DMS53 (cell line): ENCODE results near the gene PCK2.
"Not testable (repeated sequence)": the region's sequence is repeated elsewhere in the genome, so short reads cannot be mapped to it uniquely, and the experiment has no call there.

Experiments used
- DNase-seq: peaks from one replicate; lab custom pipeline; 2025; lab: John Stamatoyannopoulos, UW

PCK2 gene

DNA sequence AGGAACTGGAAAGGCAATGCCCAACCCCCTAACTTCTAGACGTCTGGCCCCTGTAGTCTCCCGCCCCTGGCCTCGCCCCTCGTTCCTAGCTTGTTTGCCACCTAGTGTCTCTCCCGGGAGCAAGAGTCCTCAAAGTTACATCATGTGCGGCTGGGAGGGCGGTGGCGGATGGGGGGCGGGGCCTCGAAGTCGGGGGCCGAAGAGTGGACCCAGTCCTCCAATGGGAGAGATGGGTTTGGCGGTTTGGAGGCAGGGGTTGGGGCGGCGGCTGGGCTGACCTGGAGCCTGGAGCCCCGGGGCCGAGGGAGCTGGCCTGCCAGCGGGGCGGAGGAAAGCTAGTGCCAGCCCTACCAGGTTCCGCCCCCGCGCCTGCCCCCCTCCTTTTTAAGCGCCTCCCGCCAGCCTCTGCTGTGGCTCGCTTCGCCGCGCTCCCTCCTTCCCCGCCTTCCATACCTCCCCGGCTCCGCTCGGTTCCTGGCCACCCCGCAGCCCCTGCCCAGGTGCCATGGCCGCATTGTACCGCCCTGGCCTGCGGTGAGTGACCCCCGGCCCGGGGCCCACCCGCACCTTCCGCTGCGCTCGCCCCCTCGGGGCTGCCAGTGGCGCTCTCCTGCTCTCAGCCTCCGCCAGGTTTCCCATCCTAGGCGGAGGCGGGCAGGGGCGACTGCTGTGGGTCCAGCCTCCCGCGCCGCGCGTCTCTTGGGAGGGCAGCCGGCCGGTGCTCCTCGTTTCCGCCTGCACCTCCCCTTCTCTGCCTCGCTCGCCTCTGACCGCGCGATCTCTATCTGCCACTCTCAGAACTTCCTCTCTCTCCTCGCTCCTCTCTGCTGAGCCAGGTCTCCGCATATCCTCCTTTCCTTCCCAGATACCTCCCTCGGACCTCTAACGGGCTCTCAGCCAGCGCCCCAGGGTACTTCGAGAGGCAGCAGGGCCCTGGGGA is at the start of gene PCK2:
Gene PCK2, plus strand, starts transcription at position 411 of the 940 bp plus-strand sequence. Its CDS starts 95 bp downstream, at position 506.
- peak; percentile 88 for DNase-seq

DNA sequence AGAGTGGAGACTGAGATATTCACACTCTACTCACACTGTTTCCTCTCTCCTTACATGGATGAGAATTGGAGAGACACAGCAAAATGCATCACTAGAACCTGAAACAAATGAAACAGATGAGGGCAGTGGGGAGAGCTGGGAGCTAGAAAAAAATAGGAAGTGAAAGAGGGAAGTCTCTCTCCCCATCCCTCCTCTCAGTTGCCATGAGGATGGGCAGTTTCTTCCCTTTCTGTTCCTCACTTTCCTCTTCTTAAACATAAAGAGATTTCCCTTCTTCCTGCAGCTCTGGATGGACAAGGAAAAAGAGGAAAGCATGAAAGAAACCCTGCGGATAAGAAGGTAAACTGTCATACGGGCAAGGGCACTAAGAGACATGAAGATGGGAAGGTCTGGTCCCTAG is 45.1 kb upstream of the PCK2 start:
- not testable (repeated sequence) for DNase-seq

DNA sequence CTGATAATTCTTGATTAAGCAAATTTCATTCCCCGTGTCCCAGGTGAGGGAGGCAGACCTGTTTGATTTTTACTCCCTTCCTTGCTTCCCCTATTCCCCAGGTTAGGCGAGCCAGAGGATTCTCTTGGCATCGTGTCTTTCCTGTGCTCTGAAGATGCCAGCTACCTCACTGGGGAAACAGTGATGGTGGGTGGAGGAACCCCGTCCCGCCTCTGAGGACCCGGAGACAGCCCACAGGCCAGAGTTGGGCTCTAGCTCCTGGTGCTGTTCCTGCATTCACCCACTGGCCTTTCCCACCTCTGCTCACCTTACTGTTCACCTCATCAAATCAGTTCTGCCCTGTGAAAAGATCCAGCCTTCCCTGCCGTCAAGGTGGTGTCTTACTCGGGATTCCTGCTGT is 43.4 kb upstream of the PCK2 start:
- DNase-seq, result not testable (repeated sequence)

DNA sequence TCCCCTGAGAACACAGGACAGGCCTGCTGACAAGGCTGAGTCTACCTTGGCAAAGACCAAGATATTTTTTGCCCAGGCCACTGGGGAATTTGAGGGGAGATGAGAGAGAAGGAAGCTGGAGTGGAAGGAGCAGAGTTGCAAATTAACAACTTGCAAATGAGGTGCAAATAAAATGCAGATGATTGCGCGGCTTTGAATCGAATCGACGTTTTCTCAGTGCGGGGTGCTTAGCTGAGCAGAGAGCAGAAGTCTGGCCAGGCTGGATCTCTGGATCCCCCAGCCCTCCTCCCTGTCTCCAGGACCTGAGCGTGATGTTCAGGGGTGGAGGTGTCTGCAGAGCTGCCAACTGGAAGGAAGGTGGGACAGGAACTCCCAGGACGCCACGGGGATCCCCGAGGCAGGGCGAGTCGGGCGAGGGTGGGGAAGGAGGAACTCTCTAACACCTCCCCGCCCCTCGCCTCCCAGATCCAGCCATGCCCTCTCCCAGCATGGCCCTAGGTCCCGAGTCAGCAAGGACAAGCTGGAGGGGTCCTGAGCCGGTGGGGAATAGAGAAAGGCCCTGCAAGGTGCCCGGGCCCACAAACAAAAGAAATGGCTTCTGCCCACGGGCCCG is 42.8 kb upstream of the PCK2 start:
- DNase-seq, result peak; percentile 52

DNA sequence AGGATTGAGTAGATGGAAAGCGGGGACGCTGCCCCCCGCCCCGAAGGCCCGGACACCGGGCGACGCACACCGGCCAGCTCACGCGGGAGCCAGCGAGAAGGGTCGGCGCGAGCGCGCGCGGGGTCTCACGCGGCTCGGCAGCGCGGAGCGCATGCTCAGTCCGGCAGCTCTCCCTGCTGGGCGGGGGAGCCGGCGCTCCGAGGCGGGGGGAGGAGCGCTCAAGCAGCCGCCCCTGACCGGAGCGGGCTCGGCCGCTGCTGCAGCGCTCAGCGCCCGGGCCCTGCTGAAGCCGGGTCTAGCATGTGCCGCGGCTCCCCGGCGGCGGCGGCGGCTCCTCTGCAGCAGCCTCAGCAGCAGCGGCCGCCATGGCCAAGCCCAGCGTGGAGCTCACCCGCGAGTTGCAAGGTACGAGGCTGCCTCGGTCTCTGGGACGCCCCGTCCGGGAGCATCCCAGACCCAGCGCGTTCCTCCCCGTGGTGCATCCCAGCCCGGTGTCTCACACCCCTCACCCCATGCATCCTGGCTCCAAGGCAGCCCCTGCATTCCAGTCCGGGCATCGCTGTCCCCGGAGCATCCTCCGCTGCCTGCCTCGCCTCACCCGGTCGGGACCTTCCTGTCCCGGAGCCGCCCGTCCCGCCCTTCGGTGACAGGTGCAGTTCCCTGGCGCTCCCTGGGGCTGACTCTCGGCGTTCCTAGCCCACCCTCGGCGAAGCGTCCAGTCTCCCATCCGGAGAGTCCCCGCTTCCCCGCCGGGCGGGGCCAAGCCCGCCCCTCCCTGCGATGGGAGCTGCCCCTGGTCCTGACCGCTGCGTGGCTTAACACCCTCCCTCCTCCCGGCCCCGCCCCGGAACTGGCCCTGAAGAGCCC is 42.1 kb upstream of the PCK2 start, which contains the start of gene CARMIL3:
Gene CARMIL3, plus strand, starts transcription at position 221 of the 867 bp plus-strand sequence. Its CDS starts 145 bp downstream, at position 366.
- DNase-seq, result peak; percentile 81

DNA sequence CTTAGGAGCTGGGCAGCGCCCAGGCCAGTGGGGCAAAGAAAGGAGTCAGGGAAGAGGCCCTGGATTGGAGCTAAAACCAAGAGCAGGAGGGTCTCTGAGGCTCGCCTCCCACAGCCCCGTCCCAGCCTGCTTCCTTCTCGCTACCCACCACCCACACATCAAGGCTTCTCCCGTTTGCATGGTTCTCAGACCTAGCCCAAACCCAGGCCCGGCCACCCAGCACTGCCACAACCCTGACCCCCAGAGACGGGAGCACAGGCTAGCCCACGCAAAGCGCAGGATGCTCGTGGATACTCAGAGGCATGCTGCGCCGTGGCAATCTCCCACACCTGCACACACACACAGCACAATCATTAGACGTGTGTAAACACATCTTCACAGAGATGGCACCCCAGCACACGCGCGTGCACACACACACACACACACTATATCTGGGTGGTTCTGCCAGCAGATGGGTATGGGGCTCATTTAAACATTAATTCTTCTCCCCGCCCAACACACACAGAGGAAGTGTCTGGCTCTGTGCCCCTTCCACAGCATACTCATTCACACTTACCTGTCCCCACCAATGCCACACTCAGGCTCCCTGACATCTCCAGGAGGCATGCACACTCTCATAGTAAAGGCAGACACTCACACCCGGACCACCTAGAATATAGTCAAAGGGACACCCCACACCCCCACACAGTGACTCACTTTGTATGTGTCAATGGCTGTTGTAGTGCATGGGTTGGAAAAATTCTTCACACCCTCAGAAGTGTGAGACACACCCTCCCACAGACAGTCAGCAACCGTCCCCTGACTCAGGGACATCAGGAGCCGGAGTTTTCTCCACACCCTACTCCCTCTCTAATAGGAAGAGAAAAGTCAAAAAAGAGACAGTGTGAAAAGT is 41.2 kb upstream of the PCK2 start:
- DNase-seq, result no peak

DNA sequence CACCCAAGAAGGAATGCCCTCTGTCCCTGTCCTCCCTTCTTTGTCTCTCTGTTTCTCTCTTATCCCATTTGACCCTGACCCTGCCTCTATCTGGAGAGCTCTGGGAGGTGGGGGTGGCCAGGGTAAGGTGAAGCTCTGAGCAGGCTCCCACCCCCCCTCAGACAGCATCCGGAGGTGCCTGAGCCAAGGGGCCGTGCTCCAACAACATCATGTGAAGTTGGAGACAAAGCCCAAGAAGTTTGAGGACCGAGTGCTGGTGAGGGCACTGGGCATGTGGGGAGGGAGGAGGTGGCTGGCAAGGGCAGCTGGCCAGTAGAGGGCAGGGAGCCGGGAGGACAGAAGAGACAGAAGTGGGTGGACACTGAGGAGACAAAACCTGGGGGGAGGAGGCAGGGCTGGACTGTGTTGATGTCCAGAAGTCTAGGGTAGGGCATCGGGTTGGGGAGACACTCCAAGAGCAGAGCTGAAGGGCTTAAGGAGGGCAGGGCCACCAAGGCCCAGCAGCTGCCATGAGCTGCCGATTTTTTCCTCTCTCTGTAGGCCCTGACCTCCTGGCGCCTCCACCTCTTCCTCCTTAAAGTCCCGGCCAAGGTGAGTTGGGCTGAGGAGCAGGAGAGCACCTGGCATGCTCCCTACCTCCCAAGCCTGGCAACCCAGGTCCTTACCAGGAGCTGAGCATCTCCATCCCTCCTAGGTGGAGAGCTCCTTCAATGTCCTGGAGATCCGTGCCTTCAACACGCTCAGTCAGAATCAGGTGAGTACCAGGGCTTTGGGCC is 40.4 kb upstream of the PCK2 start:
- no peak for DNase-seq

DNA sequence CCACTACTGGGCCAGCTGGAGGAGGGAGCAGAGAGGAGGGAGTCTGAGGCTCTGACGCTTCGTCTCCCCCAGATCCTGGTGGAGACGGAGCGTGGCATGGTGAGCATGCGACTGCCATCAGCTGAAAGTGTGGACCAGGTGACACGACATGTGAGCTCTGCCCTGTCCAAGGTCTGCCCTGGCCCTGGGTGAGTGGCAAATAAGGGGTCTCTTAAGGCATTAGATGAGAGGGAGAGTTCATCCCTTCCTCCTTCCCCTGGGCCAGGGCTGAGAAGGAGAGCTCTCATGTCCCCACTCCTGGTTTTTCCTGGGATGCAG is 39.8 kb upstream of the PCK2 start:
- DNase-seq, result no peak

DNA sequence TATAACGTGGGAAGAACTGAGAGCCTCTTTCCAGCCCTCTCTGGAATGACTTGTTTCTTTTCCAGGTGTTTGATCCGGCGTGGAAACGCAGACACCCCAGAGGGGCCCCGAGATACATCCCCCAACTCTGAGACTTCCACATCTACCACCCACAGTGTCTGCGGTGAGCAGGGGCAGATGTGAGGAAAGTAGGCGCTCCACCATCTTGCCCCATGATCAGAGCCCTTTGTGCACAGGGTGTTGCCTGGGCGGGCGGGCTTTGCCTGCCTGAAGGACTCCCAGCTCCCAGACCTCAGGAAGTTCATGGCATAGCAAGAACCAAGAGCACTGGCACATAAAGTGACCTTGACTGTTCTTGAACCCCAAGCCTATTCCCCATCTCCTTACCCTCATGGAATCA is 39.5 kb upstream of the PCK2 start:
- DNase-seq, result no peak

DNA sequence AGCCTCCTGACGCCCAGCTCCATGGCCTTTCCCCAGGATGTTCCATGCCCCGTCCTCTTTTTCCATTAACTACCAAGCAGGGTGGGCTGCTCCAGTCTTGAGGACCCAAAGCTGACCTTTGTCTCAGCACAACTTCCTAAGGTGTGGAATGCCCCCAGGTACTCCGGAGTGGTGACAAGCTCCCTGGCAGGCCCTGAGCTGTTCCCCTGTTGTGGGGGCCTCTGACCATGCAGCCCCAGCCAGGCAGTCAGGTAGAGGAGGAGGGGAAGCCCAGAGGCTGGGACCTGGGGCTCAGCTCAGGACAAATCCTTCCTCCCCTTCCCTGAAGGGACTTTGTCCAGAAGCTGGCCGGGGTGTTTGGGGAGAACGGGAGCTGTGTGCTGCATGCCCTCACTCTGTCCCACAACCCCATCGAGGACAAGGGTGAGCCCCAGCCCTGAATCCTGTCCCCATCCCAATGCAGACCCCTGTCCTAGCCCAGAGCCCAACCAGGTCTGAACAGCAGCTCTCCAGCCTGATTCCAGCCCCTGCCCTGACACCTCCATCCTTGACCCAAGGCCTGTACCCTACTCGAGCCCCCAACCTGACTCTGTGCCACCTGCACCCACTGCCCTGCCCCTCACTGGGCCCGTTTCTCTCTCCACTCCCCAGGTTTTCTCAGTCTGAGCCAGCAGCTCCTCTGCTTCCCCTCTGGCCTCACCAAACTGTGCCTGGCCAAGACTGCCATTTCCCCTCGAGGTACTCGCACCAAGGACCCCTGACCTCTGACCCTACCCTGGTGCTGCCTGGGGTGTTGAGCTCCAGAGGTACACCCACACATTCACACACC is 37.9 kb upstream of the PCK2 start:
- DNase-seq, result no peak

DNA sequence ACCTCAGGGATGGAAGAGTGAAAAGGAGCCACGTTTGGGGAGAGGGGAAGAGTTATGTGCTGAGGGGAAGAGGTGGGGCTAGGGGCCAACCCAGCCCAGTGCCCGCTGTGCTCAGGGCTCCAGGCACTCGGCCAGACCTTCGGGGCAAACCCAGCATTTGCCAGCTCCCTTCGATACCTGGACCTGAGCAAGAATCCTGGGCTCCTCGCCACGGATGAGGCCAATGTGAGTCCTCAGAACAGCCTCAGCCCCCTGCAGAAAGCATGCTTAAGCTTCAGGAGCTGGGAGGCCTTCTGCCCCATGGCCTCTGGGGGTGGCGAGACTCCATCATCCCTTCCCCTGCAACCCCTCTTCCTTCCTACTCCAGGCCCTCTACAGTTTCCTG is 37.3 kb upstream of the PCK2 start:
- DNase-seq, result no peak

DNA sequence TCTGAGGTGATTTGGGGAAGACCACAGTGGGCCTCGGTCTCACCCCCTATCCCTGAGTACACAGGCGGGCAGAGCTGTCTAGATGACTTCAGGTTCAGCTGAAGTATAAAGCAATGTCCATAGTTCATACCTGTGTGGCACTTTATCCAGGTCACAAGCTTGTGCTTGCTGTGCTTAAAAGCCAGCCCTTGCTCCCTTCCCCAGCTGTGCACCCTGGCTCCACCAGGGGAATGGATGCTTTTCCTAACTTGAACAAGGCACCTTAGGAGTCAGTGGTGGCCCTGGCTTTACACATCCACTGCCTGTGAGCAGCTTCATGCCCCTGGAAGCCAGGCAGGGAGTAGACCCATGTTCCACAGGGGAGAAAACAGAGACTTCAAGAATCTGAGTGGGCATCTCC is 36.8 kb upstream of the PCK2 start:
- no peak for DNase-seq

DNA sequence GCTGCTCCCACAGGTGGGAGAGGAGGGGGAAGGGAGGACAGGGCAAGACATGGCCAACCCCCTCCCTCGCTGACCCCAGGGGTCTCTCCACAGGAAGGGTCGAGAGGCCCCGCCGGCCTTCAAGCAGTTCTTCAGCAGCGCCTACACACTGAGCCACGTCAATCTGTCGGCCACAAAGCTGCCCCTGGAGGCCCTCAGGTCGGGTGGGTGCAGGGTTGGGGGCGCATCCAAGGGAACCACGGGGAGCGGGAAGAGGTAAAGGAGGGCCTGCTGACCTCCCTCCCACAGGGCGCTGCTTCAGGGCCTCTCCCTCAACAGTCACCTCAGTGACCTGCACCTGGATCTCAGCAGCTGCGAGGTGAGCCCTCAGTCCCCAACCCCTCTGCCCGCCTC is 36.2 kb upstream of the PCK2 start:
- DNase-seq, result no peak

DNA sequence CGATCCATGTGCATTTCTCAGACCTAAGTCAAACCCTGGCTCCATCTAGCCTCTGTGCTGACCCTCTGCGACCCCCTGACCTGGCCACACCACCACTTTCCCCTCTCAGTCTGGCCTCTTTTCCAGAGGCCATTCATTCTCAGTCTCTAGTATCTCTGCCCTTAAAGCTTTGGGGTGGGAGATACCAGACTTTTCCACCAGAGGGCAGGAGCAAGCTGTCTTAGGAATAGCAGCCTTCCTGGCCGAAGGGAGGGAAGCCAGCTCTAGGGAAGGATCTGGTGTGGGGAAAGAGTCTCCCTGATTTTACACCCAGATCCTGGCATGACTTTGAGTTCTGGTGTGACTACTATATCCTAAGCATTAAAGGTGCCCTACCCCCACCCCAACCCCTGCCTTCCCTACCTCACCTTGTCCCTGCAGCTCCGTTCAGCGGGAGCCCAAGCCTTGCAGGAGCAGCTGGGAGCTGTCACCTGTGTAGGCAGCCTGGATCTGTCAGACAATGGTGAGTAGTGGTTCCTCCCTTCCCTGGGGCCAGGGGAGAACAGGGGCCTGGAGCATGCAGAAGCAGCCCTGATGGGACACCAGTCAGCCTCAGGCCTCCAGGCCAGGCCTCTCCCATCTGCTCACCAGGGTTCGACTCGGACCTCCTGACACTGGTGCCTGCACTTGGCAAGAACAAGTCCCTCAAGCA is 35.7 kb upstream of the PCK2 start:
- DNase-seq, result peak; percentile 80

DNA sequence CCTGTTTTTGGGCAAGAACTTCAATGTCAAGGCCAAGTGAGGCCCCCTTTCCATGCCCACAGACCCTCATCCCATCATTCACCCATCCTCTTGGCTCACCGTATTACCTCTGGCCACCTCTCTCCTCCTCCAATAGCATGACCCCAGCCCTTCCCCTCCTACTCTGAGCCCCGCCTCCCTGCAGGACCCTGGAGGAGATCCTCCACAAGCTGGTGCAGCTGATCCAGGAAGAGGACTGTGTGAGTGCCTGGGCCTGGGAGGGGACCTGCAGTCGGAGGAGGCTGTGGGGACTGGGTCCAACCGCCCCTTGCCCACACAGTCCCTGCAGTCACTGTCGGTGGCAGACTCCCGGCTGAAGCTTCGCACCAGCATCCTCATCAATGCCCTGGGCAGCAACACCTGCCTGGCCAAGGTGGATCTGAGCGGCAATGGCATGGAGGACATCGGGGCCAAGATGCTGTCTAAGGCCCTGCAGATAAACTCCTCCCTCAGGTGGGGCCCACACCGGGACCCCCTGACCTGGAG is 35.1 kb upstream of the PCK2 start:
- no peak for DNase-seq

DNA sequence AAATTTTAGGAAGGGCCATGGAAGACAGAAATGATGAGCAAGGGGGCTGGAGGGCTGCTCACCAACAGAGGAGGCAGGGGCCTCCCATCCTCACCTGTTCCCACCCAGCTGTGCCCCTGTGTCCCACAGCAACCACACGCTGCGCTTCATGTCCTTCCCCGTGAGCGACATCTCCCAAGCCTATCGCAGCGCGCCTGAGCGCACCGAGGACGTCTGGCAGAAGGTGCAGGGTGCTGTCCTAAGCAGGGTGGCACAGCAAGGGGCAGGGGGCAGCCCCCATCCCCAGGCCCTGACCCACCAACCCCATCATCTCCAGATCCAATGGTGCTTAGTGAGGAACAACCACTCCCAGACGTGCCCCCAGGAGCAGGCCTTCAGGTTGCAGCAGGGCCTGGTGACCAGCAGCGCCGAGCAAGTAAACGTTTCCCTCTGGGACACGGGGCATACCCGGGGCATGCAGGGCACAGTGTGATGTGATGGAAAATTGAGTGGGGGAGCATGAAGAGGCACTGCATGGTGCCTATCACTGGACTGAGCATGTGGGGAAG is 34.2 kb upstream of the PCK2 start:
- DNase-seq, result no peak

DNA sequence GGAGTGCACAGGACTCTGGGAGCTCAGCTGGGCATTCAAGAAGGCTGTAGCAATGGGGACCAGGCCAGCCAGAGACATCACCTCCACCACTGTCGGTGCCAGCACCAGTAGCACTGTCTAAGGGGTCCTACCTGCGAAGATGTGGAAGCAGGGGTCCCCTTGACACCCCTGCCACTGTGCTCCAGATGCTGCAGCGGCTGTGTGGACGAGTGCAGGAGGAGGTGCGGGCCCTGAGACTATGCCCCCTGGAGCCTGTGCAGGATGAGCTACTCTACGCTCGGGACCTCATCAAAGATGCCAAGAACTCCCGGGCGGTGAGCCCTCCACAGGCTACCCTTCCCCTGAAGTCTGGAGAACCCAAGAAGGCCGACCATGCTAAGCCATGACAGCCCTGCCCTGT is 33.7 kb upstream of the PCK2 start:
- DNase-seq, result no peak
